HG02588 (cell line): ENCODE results near the gene MICAL2.

Source experiments
- ATAC-seq: cut with Tn5 transposase; IDR thresholded peaks from one replicate; pipeline ENCODE4 v1.9.1; 2021; ENCODE audit warnings: mild to moderate bottlenecking, moderate library complexity; ENCODE audit not compliant: unreplicated experiment

Gene MICAL2

GRCh38 chr11:12266132-12266531 lies 155.7 kb downstream of the MICAL2 start:
- ATAC-seq = no peak

DNA sequence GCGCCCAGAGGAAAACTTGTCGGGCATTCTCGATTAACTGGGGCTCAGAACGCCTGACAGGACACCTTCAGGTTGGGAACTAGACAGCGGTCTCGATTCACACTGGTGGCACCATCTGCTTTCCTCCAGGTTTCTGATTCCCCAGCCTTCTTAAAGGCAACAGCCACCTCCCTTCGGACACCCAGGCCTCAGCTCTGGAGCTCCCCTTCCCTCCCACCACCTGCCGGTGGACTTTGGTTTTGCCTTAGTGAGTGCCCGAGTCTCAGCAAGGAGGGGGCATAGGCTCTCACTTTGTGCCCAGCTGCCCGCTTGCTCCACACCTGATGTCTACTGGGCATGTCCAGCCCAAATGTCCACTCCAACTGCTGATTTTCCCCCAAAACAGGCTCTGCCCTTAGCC lies 156.6 kb downstream of the MICAL2 start:
- ATAC-seq = no peak

GRCh38 chr11:12267921-12268320 lies 157.5 kb downstream of the MICAL2 start:
- ATAC-seq = no peak

- no peak for ATAC-seq
Measured at GRCh38 chr11:12269104-12269441, 158.7 kb downstream of the MICAL2 start.

- ATAC-seq = no peak
Measured at GRCh38 chr11:12269446-12270214, 159.2 kb downstream of the MICAL2 start.

- ATAC-seq = no peak
Measured at GRCh38 chr11:12270215-12270797, 159.9 kb downstream of the MICAL2 start.

DNA sequence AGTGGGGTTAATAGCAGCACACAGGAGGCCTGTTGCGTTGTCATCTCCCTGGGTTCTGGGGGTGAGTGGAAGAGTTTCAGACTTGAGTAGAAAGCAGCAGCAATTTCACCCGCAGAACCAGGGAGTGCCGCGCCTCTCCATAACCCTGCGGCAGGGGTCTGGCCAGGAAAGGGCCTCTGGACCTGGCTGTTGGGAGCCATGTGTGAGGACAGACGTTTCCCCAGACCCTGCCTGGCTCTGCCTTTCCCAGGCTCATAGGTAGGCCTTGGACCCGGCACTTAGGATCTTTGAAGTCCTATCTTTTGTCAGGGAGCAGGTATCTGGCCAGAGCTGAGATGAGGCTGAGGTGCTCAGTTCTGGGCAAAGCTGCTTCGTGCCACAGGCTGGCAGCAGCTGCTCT lies 160.4 kb downstream of the MICAL2 start:
- no peak for ATAC-seq

GRCh38 chr11:12271241-12271640 lies 160.9 kb downstream of the MICAL2 start:
- no peak for ATAC-seq

DNA sequence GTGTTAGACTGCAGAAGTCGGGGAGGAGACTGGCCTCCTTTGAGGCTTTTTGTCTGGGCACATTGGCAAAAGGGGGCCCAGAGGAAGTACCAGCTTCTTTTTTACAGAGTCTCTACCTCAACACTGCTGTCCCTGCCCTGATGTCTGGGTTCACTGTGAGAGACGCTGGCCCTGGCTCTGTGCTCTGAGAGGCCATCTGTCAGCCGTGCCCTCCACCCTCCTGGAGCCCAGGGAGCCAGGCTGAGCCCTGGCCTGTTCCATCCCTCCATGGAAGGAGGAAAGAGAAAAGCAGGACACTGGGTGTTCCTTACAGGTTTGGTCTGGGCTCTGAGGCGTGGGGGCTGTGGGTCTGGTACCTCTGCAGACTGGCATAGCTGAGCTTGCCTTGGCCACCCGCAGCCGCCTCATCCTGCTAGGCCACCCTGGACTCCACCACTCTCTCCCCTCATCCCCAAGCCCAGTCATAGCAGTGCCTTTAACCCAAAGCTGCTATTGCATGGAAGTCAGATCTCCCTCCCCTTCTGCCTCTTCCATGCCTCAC lies 161.5 kb downstream of the MICAL2 start:
- no peak for ATAC-seq

- ATAC-seq = no peak
Measured at GRCh38 chr11:12272821-12273617, 162.6 kb downstream of the MICAL2 start.

DNA sequence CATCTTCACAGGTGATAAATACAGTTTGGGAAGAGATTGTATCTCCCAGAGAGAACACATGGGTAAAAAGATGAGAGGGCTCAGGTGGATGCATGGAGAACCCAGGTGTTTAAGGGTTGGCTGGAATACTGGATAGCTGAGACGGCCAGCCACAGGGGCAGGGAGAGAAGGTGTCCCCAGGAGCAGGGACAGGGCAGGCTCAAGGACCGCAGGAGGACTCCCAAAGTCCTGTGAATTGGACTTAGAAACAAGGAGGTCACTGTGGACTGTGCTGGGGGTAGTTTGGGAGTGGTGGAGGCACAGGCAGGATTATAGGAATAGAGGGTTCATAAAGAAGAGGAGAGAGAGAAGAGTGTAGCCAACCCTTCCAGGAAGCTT lies 163.2 kb downstream of the MICAL2 start:
- no peak for ATAC-seq

GRCh38 chr11:12274056-12274455 lies 163.7 kb downstream of the MICAL2 start:
- no peak for ATAC-seq

GRCh38 chr11:12274558-12275197 lies 164.3 kb downstream of the MICAL2 start:
- ATAC-seq = no peak

- ATAC-seq = no peak
Measured at GRCh38 chr11:12275818-12276217, 165.4 kb downstream of the MICAL2 start.

DNA sequence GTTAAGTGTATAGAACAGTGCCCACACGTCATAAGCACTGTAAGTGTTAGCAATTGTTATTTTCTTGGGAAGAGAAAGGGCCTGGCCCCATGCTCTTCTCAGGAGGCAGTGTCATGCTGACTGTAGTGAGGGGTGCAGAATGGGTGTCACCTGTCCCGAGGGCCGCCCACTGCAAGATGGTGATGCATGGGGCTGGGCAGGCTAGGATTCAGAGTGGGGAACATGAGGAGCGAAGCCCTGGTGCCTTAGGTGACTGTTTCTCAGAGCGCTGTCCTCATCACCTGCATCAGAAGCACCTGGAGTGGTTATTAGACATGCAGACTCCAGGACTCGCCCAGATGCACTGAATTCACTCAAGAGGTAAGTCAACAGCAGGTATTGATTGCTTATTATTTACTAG lies 166.0 kb downstream of the MICAL2 start:
- ATAC-seq = no peak

DNA sequence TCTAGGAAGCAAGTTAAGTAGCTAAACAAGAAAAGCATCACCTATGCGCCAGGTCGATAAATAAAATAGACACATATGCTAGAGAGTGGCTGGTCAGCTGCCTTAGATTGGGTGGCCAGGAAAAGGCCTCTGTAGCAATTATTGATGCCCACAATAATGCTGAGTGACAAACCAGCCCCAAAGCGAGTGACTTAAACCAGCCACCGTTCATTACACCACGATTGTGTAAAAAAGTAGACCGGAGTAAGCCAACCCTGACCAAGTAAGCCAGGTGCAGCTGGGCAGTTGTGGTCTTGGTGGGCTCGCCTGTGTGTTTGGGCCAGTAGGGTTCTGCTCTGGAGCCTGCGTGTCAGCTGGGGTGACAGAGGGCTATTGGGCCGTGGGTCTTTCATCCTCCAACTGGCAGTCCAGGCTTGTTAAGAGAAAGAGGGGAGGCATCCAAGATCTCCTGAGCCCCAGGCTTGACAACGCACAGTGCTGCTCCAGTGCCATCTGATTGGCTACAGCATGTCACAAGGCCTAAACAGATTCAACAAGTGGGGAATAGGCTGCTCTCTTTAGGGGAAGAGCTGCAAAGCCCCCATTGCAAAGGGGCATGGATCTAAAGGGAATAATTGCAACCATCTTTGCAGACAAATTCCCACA lies 166.6 kb downstream of the MICAL2 start:
- ATAC-seq = no peak

DNA sequence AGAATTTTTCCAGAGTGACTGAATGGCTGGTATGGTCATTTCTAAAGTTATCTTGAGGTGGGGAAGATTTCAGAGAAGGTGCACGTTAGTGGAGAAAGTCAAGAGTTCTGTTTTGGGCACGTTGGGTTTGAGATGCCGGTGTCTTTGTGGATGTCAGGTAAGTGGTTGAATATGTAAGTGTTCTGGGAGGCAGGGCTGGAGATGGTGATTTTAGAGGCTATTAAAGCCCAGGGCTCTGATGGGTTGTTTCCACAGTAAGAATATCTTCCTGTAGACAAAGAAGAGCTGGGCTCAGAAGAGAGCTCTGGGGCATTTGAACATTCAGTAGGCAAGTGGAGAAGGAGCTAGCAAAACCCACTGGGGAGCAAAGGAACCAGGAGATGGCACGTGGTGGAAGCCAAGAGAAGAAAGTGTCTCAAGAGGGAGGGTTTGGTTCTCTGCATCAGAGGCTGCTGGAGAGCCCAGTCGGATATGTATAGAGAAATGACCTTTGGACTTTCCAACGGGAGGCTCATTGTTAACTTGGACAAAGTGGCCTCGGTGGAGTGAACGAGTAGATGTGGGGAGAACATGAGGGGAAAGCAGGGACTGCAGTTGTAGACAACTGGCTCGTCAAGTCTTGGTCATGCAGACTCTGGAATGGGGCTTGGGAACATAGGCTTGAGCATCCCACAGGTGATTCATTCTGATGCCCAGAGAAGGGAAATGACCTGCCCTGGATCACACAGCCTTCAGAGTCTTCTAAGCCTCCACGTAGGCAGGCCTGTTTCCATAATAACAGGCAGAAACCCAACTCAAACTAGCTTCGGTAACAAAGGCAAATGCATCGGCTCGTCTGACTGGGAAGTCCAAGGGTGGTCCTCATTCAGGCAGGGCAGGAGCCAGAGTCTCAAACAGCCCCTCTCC lies 168.6 kb downstream of the MICAL2 start:
- ATAC-seq = no peak

GRCh38 chr11:12279672-12280108 lies 169.3 kb downstream of the MICAL2 start:
- no peak for ATAC-seq

- ATAC-seq = no peak
Measured at GRCh38 chr11:12280199-12280837, 169.9 kb downstream of the MICAL2 start.
